ENCODE data around the gene LEFTY1. TPM values are rescaled to one million over a fixed set of nuclear protein-coding genes. Genes with fewer than 3 reads are reported as not detected.

Gene LEFTY1
- total RNA-seq, 1 experiment from 2014 or later = not detected

GRCh38 chr1:225849925-225850324, 39.0 kb downstream of the LEFTY1 start:
- no peaks in the 10 kb centered on the region for H3K36me3 ChIP-seq (ENCODE audit: control insufficient read depth, insufficient read depth, low read length)
- DNase-seq (ENCODE audit: low read depth, low spot score) (no peak), ATAC-seq (no peak)
- POLR2A ChIA-PET = no interaction called here
- TF ChIP-seq SIN3A (IDR thresholded peaks at IDR 0.05; ENCODE audit: borderline replicate concordance, insufficient read depth, low read depth, low read length) (no peak), POLR2AphosphoS5 (IDR thresholded peaks at IDR 0.05; ENCODE audit: low read depth, low read length) (no peak), TCF7L2 (IDR thresholded peaks at IDR 0.05; ENCODE audit: low read depth, low read length) (no peak)
- TF ChIP-seq, protein P1, sequence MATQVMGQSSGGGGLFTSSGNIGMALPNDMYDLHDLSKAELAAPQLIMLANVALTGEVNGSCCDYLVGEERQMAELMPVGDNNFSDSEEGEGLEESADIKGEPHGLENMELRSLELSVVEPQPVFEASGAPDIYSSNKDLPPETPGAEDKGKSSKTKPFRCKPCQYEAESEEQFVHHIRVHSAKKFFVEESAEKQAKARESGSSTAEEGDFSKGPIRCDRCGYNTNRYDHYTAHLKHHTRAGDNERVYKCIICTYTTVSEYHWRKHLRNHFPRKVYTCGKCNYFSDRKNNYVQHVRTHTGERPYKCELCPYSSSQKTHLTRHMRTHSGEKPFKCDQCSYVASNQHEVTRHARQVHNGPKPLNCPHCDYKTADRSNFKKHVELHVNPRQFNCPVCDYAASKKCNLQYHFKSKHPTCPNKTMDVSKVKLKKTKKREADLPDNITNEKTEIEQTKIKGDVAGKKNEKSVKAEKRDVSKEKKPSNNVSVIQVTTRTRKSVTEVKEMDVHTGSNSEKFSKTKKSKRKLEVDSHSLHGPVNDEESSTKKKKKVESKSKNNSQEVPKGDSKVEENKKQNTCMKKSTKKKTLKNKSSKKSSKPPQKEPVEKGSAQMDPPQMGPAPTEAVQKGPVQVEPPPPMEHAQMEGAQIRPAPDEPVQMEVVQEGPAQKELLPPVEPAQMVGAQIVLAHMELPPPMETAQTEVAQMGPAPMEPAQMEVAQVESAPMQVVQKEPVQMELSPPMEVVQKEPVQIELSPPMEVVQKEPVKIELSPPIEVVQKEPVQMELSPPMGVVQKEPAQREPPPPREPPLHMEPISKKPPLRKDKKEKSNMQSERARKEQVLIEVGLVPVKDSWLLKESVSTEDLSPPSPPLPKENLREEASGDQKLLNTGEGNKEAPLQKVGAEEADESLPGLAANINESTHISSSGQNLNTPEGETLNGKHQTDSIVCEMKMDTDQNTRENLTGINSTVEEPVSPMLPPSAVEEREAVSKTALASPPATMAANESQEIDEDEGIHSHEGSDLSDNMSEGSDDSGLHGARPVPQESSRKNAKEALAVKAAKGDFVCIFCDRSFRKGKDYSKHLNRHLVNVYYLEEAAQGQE (IDR thresholded peaks at IDR 0.05; ENCODE audit: insufficient read depth in 1 of 2, low read depth in 2 of 2, low read length in 1 of 2) = no peak
- TF ChIP-seq, protein P2, sequence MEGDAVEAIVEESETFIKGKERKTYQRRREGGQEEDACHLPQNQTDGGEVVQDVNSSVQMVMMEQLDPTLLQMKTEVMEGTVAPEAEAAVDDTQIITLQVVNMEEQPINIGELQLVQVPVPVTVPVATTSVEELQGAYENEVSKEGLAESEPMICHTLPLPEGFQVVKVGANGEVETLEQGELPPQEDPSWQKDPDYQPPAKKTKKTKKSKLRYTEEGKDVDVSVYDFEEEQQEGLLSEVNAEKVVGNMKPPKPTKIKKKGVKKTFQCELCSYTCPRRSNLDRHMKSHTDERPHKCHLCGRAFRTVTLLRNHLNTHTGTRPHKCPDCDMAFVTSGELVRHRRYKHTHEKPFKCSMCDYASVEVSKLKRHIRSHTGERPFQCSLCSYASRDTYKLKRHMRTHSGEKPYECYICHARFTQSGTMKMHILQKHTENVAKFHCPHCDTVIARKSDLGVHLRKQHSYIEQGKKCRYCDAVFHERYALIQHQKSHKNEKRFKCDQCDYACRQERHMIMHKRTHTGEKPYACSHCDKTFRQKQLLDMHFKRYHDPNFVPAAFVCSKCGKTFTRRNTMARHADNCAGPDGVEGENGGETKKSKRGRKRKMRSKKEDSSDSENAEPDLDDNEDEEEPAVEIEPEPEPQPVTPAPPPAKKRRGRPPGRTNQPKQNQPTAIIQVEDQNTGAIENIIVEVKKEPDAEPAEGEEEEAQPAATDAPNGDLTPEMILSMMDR (IDR thresholded peaks at IDR 0.05) = no peak
- H3K27me3 ChIP-seq (ENCODE audit: control insufficient read depth, insufficient read depth, low read length) = no peaks in the 10 kb centered on the region
- no peak overlapping the region for H3K4me3 ChIP-seq (ENCODE audit: low read depth in 2 of 2, low read length in 2 of 2)
- H3K4me1 ChIP-seq (ENCODE audit: control insufficient read depth, insufficient read depth, low read length) = 0 out of 2 replicates have a peak, but pooled peaks cover 5% of the 10 kb centered on the region
- CTCF ChIA-PET = interaction anchor here (1.2 kb wide), 1 partner anchor 375 kb away, joined by 3 read pairs; no protein-coding TSS in a partner anchor
- no peaks in the 10 kb centered on the region for H3K9me3 ChIP-seq (ENCODE audit: control insufficient read depth, insufficient read depth, low read depth, low read length)
- in situ Hi-C loops (cut with HindIII; ENCODE audit: low pct_unique_long_range_greater_than_20kb, low sequenced_read_pairs) (no loop called here), intact Hi-C loops (cut with micrococcal nuclease; ENCODE audit: unreplicated experiment) (loop anchor here (5.0 kb wide), 1 partner anchor 73 kb away; the partner anchor contains the start of gene SRP9)
- no peak overlapping the region for H3K27ac ChIP-seq (ENCODE audit: low read length)
- no TSS peak for BruUV-seq (replicated peaks)

DNA sequence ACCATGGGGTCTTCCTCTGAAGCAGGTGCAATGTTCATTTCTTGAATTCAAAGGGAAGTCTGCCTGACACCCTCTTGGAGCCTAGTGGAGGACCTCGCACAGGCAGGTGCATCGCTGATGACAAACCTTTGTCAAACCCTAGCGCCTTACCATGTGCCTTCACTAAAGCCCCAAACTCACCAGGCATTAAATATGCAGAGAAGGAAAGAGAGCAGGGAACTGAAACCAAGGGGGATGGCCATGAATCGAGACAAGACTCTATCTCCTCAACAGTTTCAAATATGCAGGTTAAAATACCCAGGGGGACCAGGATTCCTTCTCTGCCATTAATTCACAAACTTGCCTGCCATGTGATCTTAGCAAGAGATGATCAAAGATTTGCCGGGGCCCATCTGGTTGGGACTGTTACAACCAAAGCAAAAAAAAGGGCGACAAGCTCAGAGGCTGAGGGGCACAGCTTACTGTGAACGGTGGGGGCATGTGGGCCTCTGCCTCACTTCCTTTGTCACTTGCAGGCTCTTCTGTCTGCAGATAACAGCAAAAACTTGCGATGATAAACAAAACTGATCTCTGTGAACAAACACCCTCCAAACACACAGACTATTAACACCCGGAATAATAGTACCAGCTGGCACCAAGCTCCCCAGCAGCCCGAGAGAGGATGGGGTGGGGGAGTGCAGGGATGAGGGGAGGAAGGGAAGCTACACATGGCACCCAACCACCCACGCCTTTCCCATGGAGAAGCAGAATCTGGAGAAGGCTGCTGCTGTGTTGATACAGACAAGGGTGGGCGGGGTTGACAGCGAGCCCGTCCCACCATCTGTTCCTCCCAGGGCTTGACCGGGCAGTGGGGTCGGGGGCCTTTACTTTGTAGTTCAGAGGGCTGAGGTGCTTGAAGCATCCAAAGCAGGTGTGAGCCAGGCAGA, 40.7 kb downstream of the LEFTY1 start:
- H3K4me1 ChIP-seq (ENCODE audit: control insufficient read depth, insufficient read depth, low read length) = 0 out of 2 replicates have a peak, but pooled peaks cover 5% of the 10 kb centered on the region
- H3K36me3 ChIP-seq (ENCODE audit: control insufficient read depth, insufficient read depth, low read length) = no peaks in the 10 kb centered on the region
- no peak for ATAC-seq
- intact Hi-C loops (cut with micrococcal nuclease; ENCODE audit: unreplicated experiment) = loop anchor here (5.0 kb wide), 1 partner anchor 71 kb away; the partner anchor contains the start of gene SRP9
- H3K27ac ChIP-seq (ENCODE audit: low read length) = no peak overlapping the region
- ChIA-PET POLR2A (no interaction called here), CTCF (no interaction called here)
- no peaks in the 10 kb centered on the region for H3K27me3 ChIP-seq (ENCODE audit: control insufficient read depth, insufficient read depth, low read length)
- no TSS peak for BruUV-seq (replicated peaks)
- H3K9me3 ChIP-seq (ENCODE audit: control insufficient read depth, insufficient read depth, low read depth, low read length) = no peaks in the 10 kb centered on the region
- DNase-seq (ENCODE audit: low read depth, low spot score) = no peak
- H3K4me3 ChIP-seq (ENCODE audit: low read depth in 2 of 2, low read length in 2 of 2) = no peak overlapping the region
- TF ChIP-seq, protein P2 (IDR thresholded peaks at IDR 0.05) = no peak
- TF ChIP-seq, protein P1 (IDR thresholded peaks at IDR 0.05; ENCODE audit: insufficient read depth in 1 of 2, low read depth in 2 of 2, low read length in 1 of 2) = no peak
- TF ChIP-seq SIN3A (IDR thresholded peaks at IDR 0.05; ENCODE audit: borderline replicate concordance, insufficient read depth, low read depth, low read length) (no peak), POLR2AphosphoS5 (IDR thresholded peaks at IDR 0.05; ENCODE audit: low read depth, low read length) (no peak), TCF7L2 (IDR thresholded peaks at IDR 0.05; ENCODE audit: low read depth, low read length) (no peak)
- in situ Hi-C loops (cut with HindIII; ENCODE audit: low pct_unique_long_range_greater_than_20kb, low sequenced_read_pairs) = no loop called here

Measured in Panc1 (cell line).